CD14-positive monocyte (primary cell): ENCODE measurements around the gene NAXD. TPM values are rescaled to one million over a fixed set of nuclear protein-coding genes. Genes with fewer than 3 reads are reported as not detected.

Source experiments
- DNase-seq, 3 donors: peaks; one replicate each; pipeline ENCODE4 v3.0.0-alpha.2; 2011 to 2022
- H2AFZ ChIP-seq: 2 replicates; pipeline ENCODE4 v1.6.0; 2012; ENCODE audit warnings: mild to moderate bottlenecking, low read depth, low read length, inconsistent platforms; ENCODE audit not compliant: insufficient read depth, poor library complexity, severe bottlenecking
- H3K27ac ChIP-seq, 2 donors: 1 replicate in 1 of 2; 2 replicates in 1 of 2; pipeline ENCODE4 v1.5.1; 2012 to 2013; ENCODE audit warnings: low read length in 2 of 2, control low read depth in 1 of 2, inconsistent platforms in 1 of 2, low read depth in 1 of 2, mild to moderate bottlenecking in 1 of 2
- H3K27me3 ChIP-seq, 2 donors: one replicate each; pipeline versions ENCODE4 v1.6.0 to v1.6.1; 2011 to 2013; ENCODE audit warnings: low read length in 2 of 2; ENCODE audit not compliant: control insufficient read depth in 2 of 2, insufficient read depth in 2 of 2
- H3K36me3 ChIP-seq, 2 donors: replicated peaks in 1 of 2; 1 replicate in 1 of 2; 2 replicates in 1 of 2; pipeline versions ENCODE4 v1.5.1 to v1.6.1; 2012 to 2013; ENCODE audit warnings: low read length in 2 of 2, control low read depth in 1 of 2, inconsistent platforms in 1 of 2, mild to moderate bottlenecking in 1 of 2; ENCODE audit not compliant: insufficient read depth in 2 of 2, control insufficient read depth in 1 of 2
- H3K4me1 ChIP-seq, 2 donors: 1 replicate in 1 of 2; 2 replicates in 1 of 2; pipeline versions ENCODE4 v1.5.1 to v1.6.1; 2012 to 2013; ENCODE audit warnings: low read length in 2 of 2, control low read depth in 1 of 2, inconsistent platforms in 1 of 2, mild to moderate bottlenecking in 1 of 2, moderate library complexity in 1 of 2; ENCODE audit not compliant: insufficient read depth in 2 of 2, control insufficient read depth in 1 of 2
- H3K4me2 ChIP-seq: replicated peaks from 2 replicates; pipeline ENCODE3; 2012; ENCODE audit warnings: low read length, moderate library complexity, mild to moderate bottlenecking; ENCODE audit not compliant: poor library complexity, severe bottlenecking; ENCODE audit errors: extremely low read depth
- H3K4me3 ChIP-seq, 3 experiments: fragments of 200-600 bp in 1 of 3; sonication (generic) in 1 of 3; replicated peaks in 1 of 3; 1 replicate in 2 of 3; 2 replicates in 1 of 3; pipeline ENCODE4 v1.5.1; 2011 to 2013; ENCODE audit warnings: low read length in 3 of 3, mild to moderate bottlenecking in 3 of 3, control low read depth in 2 of 3, low read depth in 2 of 3, inconsistent platforms in 1 of 3, moderate library complexity in 1 of 3
- H3K79me2 ChIP-seq: 2 replicates; pipeline ENCODE4 v1.6.0; 2012; ENCODE audit warnings: mild to moderate bottlenecking, control low read depth, inconsistent platforms, low read length, moderate library complexity; ENCODE audit not compliant: insufficient read depth
- H3K9ac ChIP-seq: 2 replicates; pipeline ENCODE4 v1.6.0; 2017; ENCODE audit warnings: low read length, mild to moderate bottlenecking; ENCODE audit not compliant: insufficient read depth, poor library complexity, severe bottlenecking
- H3K9me3 ChIP-seq, 2 donors: replicated peaks in 1 of 2; 1 replicate in 1 of 2; 2 replicates in 1 of 2; pipeline versions ENCODE4 v1.5.1 to v1.6.1; 2012 to 2013; ENCODE audit warnings: low read length in 2 of 2, control low read depth in 1 of 2; ENCODE audit not compliant: control insufficient read depth in 1 of 2, insufficient read depth in 1 of 2
- H4K20me1 ChIP-seq: 2 replicates; pipeline ENCODE4 v1.6.0; 2012; ENCODE audit warnings: mild to moderate bottlenecking, low read length, control low read depth, moderate library complexity; ENCODE audit not compliant: insufficient read depth
- H3K27ac Mint-ChIP-seq, 7 donors: one replicate each; pipeline ENCODE4 v1.8.0; 2020; ENCODE audit warnings: mild to moderate bottlenecking in 7 of 7, mixed read lengths in 7 of 7, moderate library complexity in 6 of 7, inconsistent platforms in 2 of 7
- H3K27me3 Mint-ChIP-seq, 3 donors: one replicate each; pipeline ENCODE4 v1.8.0; 2021 to 2022; ENCODE audit warnings: low read depth in 3 of 3, mild to moderate bottlenecking in 3 of 3, mixed read lengths in 3 of 3, moderate library complexity in 3 of 3, inconsistent platforms in 1 of 3
- H3K36me3 Mint-ChIP-seq, 2 donors: one replicate each; pipeline ENCODE4 v1.8.0; 2020; ENCODE audit warnings: mixed read lengths in 2 of 2, inconsistent platforms in 1 of 2, mild to moderate bottlenecking in 1 of 2
- H3K4me1 Mint-ChIP-seq: one replicate; pipeline ENCODE4 v1.8.0; 2020; ENCODE audit warnings: mild to moderate bottlenecking, mixed read lengths
- H3K4me3 Mint-ChIP-seq, 2 donors: one replicate each; pipeline ENCODE4 v1.8.0; 2020; ENCODE audit warnings: mild to moderate bottlenecking in 2 of 2, mixed read lengths in 2 of 2, moderate library complexity in 1 of 2
- H3K9me3 Mint-ChIP-seq, 7 donors: one replicate each; pipeline ENCODE4 v1.8.0; 2020 to 2022; ENCODE audit warnings: mixed read lengths in 7 of 7, mild to moderate bottlenecking in 6 of 7, moderate library complexity in 6 of 7, inconsistent platforms in 2 of 7
- WGBS: methylation state at CpG from one replicate; pipeline ENCODE4 v1.1.5; 2013; ENCODE audit warnings: missing lambda C conversion rate; ENCODE audit not compliant: insufficient coverage; 5-methylcytosine and 5-hydroxymethylcytosine counted together
- intact Hi-C, 2 donors: fragments of 100-400 bp; cut with micrococcal nuclease; formaldehyde crosslinking; loops; one replicate each; pipeline versions ENCODE4 v1.15.0 to v1.15.1; 2023
- polyA plus RNA-seq, 3 donors: library from polyadenylated mRNA; depleted of rRNA in 1 of 3; unstranded in 2 of 3; stranded (reverse) in 1 of 3; fragments of 300-500 nt in 2 of 3; fragments of >200 nt in 1 of 3; fragmentation: Illumina TruSeq in 2 of 3; gene quantifications; 1 replicate in 2 of 3; 2 replicates in 1 of 3; pipeline ENCODE4 v1.2.3, GENCODE V29; 2012 to 2021
- TF ChIP-seq, protein P1 (sequence below): fragments of 200-600 bp; IDR thresholded peaks from one replicate; pipeline ENCODE4 v1.8.0; 2022; ENCODE audit warnings: antibody characterized with exemption, mild to moderate bottlenecking

The NAXD gene
- polyA plus RNA-seq, 3 donors, result 7.4 to 22.8 (median 8.5) TPM

DNA sequence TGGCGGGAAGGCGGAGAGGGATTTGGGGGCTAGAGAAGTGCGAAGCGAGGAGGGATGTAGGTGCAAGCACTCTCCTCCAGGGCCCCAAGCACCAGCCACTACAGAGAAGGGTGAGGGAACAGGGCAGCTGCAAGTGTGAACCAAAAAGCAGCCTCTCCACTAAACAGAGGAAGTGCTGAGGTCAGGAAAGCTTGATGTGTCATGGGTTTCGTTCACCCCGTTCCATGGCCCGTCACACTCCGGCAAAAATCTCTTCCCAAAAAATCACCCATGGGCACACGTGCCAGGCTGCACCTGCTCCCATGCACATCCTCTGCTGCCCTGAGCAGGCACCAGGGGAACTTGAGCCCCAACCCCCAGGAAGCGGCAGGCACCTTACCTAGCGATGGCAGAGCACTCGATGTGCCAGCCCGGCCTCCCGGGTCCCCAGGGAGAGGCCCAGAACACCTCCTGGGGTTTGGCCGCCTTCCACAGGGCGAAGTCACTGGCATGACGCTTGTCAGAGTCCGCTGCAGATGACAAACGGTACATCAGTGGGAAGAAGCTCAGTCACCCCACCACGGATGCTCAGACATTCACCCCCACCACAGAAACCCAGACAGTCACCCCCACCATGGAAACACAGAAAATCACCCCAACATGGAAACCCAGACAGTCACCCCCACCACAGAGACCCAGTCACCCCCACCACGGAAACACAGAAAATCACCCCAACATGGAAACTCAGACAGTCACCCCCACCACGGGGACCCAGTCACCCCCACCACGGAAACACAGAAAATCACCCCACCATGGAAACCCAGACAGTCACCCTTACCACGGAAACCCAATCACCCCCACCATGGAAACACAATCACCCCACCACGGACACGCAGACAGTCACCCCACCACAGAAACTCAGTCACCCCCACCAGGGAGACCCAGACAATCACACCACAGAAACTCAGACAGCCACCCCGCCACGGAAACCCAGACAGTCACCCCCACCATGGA is 61.5 kb downstream of the NAXD start:
- H3K27me3 ChIP-seq, result no peaks in the 10 kb centered on the region
- peak overlapping the region; percentile 49 for H3K4me2 ChIP-seq
- H3K36me3 Mint-ChIP-seq, result peaks cover 44 to 68% of the 10 kb centered on the region in 2 donors
- peak overlapping the region in 1 of 3 experiments; percentile 57 for H3K4me3 ChIP-seq
- H2AFZ ChIP-seq, result peak overlapping the region; percentile 54
- peaks cover 0 to 3% (median 0%) of the 10 kb centered on the region in 7 donors for H3K9me3 Mint-ChIP-seq
- peak overlapping the region; percentile 95 to 100 (median 97) for H3K27ac Mint-ChIP-seq
- H3K4me1 Mint-ChIP-seq, result peaks cover 36% of the 10 kb centered on the region
- no peaks in the 10 kb centered on the region for H3K27me3 Mint-ChIP-seq
- H4K20me1 ChIP-seq, result no peaks in the 10 kb centered on the region
- H3K79me2 ChIP-seq, result peaks cover 10% of the 10 kb centered on the region
- intact Hi-C loops, result no loop called here
- 59% methylated on average over 14 of the region's 28 CpGs for WGBS
- TF ChIP-seq, protein P1, sequence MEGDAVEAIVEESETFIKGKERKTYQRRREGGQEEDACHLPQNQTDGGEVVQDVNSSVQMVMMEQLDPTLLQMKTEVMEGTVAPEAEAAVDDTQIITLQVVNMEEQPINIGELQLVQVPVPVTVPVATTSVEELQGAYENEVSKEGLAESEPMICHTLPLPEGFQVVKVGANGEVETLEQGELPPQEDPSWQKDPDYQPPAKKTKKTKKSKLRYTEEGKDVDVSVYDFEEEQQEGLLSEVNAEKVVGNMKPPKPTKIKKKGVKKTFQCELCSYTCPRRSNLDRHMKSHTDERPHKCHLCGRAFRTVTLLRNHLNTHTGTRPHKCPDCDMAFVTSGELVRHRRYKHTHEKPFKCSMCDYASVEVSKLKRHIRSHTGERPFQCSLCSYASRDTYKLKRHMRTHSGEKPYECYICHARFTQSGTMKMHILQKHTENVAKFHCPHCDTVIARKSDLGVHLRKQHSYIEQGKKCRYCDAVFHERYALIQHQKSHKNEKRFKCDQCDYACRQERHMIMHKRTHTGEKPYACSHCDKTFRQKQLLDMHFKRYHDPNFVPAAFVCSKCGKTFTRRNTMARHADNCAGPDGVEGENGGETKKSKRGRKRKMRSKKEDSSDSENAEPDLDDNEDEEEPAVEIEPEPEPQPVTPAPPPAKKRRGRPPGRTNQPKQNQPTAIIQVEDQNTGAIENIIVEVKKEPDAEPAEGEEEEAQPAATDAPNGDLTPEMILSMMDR, result no peak
- peaks cover 24 to 26% of the 10 kb centered on the region in 2 donors for H3K4me1 ChIP-seq
- H3K36me3 ChIP-seq, result peaks cover 21 to 38% of the 10 kb centered on the region in 2 donors
- no peaks in the 10 kb centered on the region for H3K9me3 ChIP-seq
- peak overlapping the region; percentile 97 for H3K27ac ChIP-seq
- H3K9ac ChIP-seq, result peak overlapping the region; percentile 67
- peak overlapping the region; percentile 68 to 91 for H3K4me3 Mint-ChIP-seq
- DNase-seq, result peak; percentile 63 to 82 (median 72)

- Histone ChIP-seq H3K27me3 (no peaks in the 10 kb centered on the region), H3K4me3 (no peak overlapping the region), H4K20me1 (no peaks in the 10 kb centered on the region), H3K9me3 (no peaks in the 10 kb centered on the region), H3K4me2 (no peak overlapping the region), H3K36me3 (peaks cover 32 to 49% of the 10 kb centered on the region in 2 donors), H3K9ac (no peak overlapping the region), H3K4me1 (peaks cover 24 to 26% of the 10 kb centered on the region in 2 donors), H3K79me2 (peaks cover 10% of the 10 kb centered on the region), H3K27ac (peak overlapping the region in 1 of 2 donors; percentile 40), H2AFZ (no peak overlapping the region)
- H3K9me3 Mint-ChIP-seq, result no peaks in the 10 kb centered on the region
- no peak overlapping the region for H3K4me3 Mint-ChIP-seq
- 94% methylated on average over 28 of the region's 28 CpGs for WGBS
- no peaks in the 10 kb centered on the region for H3K27me3 Mint-ChIP-seq
- intact Hi-C loops, result no loop called here
- TF ChIP-seq, protein P1, result no peak
- H3K4me1 Mint-ChIP-seq, result peaks cover 32% of the 10 kb centered on the region
- DNase-seq, result no peak
- peaks cover 45 to 70% of the 10 kb centered on the region in 2 donors for H3K36me3 Mint-ChIP-seq
- H3K27ac Mint-ChIP-seq, result peak overlapping the region; percentile 1 to 100 (median 70)
Measured at GRCh38 chr13:110677731-110678545, 62.6 kb downstream of the NAXD start.
